Measurements from ENCODE around the gene DMAC1.

Gene DMAC1

DNA sequence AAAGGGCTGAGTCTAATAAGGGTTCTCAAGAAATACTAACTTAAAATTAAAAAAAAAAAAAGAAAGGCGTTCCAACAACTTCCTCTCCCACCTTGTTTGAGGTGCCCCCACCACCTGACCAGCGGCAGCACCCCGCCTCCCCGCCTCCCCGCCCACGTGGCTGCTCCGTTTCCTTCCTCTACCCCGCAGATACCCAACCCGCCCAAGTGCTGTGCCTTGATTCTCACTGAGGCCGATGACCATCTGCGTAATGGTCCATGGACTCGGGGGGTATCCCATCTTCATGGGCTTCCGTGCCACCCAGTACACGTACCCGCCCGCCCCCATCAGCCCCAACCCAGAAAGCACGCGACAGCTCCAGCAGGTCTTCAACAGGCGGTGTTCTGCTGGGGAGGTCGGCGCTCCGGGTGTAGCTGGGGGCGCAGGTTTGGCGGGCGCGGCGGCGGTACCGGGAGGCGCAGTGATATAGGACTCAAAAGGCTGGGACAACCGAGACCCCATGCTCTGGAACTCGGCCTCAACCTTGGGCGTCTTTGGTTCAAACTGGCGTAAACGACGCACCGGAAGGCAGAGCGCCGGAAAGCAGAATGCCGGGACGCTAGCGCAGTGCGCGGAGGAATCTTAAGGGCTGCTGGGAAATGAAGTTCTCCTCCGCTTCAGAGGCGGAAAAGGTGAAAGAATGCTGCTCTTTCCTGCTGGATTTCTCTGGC is at the start of gene DMAC1:
DMAC1 (minus strand) TSS at position 545 of the 710 bp plus-strand sequence; CDS start at position 501, 44 bp downstream.
- DNase-seq, result peak; percentile 76 to 80

DNA sequence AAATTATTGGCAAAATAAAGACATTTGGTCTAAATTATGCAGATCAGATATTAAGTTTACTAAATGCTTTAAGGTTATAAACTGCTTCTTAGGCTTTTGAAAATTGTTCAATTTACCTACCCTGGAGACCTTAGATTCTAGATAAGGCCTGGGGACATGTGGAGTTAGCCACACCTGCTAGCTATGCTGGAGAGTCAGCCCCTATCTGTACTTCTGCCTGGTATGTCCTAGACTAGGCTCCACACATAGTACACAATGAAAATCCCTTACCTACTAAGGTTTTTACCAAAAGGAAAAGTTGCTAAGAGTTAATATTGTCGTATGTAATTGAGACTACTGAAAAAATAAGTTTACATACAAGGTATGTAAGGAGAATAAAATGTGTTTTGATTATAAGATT is 49.8 kb upstream of the DMAC1 start:
- DNase-seq, result no peak

GRCh38 chr9:7848498-7848897 is 48.9 kb upstream of the DMAC1 start:
- DNase-seq, result no peak

DNA sequence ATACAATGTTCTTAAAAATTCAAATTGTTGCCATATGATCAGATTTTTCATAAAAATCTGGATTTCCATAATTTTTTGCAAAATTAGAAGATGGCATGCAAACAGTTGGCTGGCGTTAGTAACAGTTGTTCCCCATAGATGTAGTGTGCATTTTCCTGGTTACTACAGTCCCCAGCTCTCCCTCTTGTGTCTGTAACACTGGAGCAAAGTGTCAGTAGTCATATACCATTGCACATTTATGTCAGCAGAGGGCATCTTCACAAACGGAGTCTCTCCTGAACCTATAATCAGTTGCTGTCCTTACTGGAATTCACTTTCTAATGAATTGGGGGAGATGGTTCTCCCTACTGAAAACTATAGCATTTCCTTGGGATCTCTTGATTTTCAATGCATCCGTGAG is 44.7 kb upstream of the DMAC1 start:
- DNase-seq, result peak in 1 of 2 donors; percentile 38

- DNase-seq, result no peak
Observed at GRCh38 chr9:7841831-7842230, 42.3 kb upstream of the DMAC1 start.

DNA sequence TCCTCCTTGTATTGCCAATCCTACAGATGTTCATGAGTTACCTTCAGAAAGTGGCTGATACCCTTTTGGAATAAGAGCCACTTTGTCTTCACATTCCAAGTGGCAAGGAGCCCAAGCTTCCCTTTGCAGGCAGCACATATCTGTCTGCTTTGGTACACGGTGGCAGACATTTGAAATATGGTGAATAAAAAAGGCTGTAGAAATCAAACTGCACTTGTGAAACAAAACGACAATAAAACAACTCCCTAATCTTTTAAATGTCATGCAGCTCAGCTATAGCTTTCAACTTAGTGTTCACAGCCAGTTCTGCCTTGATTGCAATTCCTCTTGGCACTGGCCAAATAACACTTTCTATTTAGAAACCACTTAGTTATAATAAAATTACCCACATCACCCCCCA is 35.0 kb upstream of the DMAC1 start:
- DNase-seq, result no peak

GRCh38 chr9:7828334-7828733 is 28.8 kb upstream of the DMAC1 start:
- DNase-seq, result no peak

DNA sequence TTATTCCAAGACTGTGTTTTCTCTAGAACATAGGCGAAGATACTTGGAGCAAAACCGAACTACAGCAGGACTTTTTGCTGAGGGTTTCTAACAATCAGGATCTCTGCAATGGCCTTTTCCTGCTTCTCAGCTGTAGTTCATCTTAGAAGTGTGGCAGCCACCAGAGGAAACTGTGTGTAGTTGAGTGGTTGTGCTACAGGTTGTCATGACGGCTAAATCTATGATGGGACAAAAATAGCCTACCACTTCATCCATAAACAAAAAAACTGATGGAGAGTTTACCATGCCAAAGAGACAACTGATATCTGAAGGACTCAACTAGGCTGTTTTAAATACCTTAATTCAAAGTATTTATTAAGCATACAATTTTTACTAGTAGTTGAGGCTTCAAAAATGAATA is 28.2 kb upstream of the DMAC1 start:
- no peak for DNase-seq

DNA sequence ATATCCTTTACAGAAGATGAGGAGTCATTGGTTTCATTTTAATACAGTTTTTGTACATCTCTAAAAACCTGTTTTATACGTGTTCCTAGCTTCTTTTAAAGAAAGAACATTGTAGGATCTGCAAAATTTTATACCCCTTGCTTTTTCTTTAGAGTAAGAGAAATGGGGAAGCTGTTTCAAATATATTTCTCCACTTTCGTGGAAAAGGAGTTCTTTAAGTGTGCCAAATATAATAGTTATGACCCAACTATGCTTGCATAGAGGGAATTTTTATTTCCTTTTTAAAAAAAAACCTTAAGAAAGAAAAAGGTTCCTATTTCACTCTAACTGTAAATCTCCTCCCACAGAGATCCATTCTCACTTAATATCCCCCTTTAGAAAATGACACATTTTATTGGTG is 27.5 kb upstream of the DMAC1 start:
- DNase-seq, result no peak

GRCh38 chr9:7823651-7824050 is 24.1 kb upstream of the DMAC1 start:
- DNase-seq, result no peak

- DNase-seq, result no peak
Observed at GRCh38 chr9:7819984-7820383, 20.4 kb upstream of the DMAC1 start.

DNA sequence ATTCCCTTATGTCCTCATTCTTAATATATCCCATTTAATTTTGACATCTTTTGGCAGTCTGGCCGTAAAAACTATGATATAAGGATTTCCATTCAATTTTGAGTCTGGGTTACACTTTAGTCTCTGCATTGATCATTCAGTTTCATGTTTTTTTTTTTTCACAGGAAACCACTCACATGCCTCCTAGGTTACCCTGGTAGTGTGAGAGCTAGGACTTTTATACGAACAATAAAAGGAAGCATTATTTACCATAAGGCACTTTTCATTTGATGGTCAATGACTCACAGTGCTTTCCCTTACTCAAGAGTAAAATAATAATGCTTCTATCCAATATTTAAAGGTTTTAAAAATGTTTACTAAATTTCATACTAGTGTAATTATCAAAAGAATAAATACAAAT is 16.4 kb upstream of the DMAC1 start:
- DNase-seq, result no peak

GRCh38 chr9:7813030-7813429 is 13.5 kb upstream of the DMAC1 start:
- DNase-seq, result no peak

DNA sequence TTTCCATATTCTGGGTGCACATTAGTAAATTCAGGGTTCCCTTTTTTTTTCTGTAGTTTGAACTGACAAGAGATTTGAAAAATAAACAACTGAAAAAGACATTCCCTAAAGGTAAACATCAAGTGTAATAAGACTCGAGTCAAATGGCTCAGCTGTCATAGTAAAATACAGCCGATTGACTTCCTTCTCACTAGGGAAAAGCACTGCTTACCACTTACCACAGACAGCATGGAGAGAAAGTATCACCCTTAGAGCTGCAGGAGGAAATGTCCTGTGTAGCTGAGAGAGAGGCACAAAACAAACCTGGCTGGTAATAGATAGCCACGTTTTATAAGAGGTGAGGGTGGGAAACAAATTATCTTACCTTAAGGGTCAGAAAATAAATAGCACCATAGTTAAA is 12.1 kb upstream of the DMAC1 start:
- DNase-seq, result no peak

DNA sequence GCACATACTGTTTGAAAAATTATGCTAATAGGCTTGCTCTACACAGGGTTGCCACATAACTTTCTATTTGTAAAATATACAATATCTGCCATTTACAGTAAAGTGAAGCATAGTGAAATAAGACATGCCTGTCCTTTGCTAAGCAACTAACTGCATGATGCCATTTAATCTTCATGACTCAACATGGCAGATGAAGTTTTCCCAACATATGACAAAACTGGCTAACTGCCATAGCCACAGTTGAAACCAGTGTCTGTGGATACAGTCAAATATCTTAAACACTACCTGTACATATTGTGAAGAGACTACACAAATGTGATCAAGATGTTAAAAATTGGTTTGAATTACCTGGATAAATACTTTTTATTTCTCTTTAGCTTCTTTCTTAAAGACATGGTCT is 3.1 kb upstream of the DMAC1 start:
- no peak for DNase-seq

DNA sequence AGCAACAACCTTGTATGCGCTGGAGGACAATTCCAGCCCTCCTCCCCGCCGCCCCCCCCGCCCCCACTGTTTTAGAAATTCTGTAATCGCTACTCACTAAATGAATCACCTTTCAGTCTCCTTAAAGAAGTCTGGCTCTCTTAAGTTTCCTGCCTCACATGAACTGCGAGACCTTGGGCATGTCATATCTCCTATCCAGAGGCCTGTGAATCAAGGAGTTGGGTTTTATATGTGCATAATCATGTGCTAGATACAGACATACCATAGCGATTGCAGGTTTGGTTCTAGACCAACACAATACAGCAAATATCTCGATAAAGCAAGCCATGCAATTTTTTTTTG is 337 bp upstream of the DMAC1 start:
- peak in 1 of 2 donors; percentile 4 for DNase-seq

DNA sequence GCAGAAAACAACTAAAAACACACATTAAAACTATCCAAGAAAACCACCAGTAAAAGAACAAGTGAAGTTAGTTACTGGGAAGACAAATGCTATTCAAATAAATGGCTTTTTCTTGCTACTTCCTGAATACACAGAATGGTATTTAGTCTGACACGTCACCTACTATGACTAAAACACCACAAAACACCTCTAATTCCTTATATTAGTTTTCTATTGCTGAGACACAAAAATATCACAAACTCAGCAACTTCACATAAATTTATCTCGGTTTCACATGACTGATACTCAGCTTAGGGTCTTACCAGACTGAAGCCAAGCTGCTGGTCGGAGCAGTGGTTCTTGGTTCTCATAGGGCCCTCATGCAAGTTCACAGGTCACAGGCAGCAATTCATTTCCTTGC is 5.4 kb downstream of the DMAC1 start:
- DNase-seq, result no peak

DNA sequence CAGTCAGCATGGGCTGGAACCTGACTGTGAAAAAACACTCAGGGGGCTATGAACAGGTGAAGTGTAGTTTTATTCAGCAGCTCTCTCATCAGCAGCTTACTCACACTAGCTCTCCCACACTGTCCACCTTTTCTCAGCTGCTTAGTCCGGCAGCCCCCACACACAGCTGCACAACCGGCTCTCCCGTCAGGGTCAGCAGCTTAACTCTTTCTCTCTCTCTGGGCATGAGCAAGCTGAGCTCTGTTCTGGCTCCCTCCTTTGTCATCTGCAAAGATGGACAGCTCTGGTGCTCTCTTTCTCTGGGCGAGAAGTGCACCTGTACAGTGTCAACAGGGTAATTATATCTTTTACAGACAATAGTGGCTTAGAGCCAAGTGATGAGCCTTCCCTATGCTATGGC is 8.2 kb downstream of the DMAC1 start:
- no peak for DNase-seq

DNA sequence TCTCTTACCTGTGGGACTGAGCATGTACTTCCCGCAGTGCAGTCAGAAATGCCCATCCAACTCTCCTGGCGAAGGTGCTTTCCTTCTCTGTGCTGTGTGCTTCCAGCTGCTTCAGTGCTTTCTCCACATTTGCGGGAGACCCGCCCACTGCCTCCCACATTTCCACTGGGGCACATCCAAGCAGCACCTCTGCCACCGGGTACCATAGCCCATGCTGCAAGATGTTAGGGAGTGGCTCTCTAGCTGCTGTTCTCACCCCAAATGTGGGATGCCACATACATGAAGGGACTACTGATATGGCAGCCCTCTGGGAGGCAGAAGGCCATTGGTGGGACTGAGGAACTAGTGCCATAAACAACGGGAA is 8.8 kb downstream of the DMAC1 start:
- DNase-seq, result no peak

DNA sequence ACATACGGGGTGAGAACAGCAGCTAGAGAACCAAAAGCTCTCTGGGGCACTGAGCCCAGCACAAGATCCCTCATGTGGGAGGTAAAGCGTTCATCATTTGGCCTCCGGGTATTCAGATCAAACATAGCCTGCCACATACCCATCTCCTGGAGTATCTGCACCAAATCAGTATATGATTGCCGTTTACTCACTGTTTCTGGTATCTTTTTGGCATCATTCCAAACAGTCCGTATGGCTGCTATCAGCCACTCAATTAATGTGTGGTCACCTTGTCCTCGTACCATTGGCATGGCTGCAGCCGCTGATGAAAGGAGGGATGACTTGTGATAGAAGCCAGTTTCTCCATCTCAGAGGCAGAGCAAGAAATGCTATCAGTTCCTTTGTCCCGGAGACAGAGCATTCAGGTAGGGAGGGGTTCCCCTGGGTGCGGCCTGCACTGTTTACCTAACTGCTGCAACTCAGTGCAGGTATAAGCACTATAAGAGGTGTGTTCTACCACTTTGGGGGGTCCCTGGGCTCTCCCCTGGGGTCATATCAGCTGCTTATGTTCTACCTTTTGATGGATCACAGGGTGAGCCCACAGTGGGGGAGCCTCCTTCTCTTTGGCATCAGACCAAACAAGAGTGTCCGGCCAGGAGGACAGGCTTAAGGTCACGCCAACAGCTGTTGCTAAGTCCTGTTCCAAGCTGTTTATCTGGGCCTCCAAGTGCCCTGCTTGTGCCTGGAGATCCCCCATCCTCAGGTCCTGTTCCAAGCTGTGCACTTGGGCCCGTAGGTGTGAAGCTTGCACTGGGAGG is 9.4 kb downstream of the DMAC1 start:
- DNase-seq, result no peak

GRCh38 chr9:7788772-7789171 is 10.8 kb downstream of the DMAC1 start:
- no peak for DNase-seq

GRCh38 chr9:7785813-7786212 is 13.8 kb downstream of the DMAC1 start:
- DNase-seq, result no peak

DNA sequence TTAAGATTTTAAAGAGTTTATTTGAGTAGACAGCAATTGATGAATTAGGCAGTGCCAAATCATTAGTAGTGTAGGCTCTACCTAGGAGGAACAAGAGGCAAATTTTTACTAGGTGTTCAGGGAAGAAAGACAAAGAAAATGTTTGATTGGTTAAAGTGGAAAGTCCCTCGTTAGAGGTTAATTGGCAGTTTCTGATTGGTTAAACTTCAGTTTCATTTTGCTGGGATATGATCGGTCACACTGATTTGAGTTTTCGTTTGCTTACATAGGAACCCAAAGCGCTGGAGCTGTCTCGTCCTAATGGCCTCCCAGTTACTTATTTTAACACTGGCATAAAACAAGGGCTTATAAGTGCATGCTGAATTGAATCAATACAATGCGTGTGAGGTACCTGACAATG is 15.1 kb downstream of the DMAC1 start:
- DNase-seq, result peak in 1 of 2 donors; percentile 8

GRCh38 chr9:7783635-7784063 is 15.9 kb downstream of the DMAC1 start:
- no peak for DNase-seq

All from CD4-positive, alpha-beta T cell treated with Interleukin-1 beta for 1 hour (primary cell).